GM12891 (cell line): ENCODE results near the gene CALML3.

Experiments
- DNase-seq: peaks from one replicate; pipeline ENCODE4 v3.0.0; 2011; ENCODE audit warnings: low spot score; ENCODE audit not compliant: insufficient read length
- FAIRE-seq: peaks from 2 replicates; lab custom pipeline; 2011; peaks lifted over from hg19 to GRCh38; lab: Jason Lieb, UNC
- PAX5 ChIP-seq: IDR thresholded peaks from 2 replicates; pipeline ENCODE4 v1.6.1; 2011; ENCODE audit warnings: low read length, moderate library complexity, mild to moderate bottlenecking; ENCODE audit not compliant: insufficient read depth, severe bottlenecking
- POLR2A ChIP-seq: IDR thresholded peaks from 2 replicates; pipeline ENCODE4 v1.6.1; 2011; ENCODE audit warnings: low read depth, low read length, control low read depth
- POLR2AphosphoS5 ChIP-seq: IDR thresholded peaks from 2 replicates; pipeline ENCODE4 v1.6.1; 2011; ENCODE audit warnings: low read depth, low read length, control low read depth
- POU2F2 ChIP-seq: IDR thresholded peaks from 2 replicates; pipeline ENCODE4 v1.6.1; 2011; ENCODE audit warnings: low read depth, mild to moderate bottlenecking, control low read depth, low read length, moderate library complexity
- SPI1 ChIP-seq: IDR thresholded peaks from 2 replicates; pipeline ENCODE4 v1.6.1; 2011; ENCODE audit warnings: low read depth, low read length, control low read depth
- TAF1 ChIP-seq: IDR thresholded peaks from 2 replicates; pipeline ENCODE4 v1.6.1; 2011; ENCODE audit warnings: low read depth, low read length, control low read depth

CALML3 gene

GRCh38 chr10:5491477-5491876, 33.3 kb upstream of the CALML3 start:
- FAIRE-seq (no peak), DNase-seq (no peak)
- TF ChIP-seq PAX5 (no peak), TAF1 (no peak), POU2F2 (no peak), POLR2A (no peak), POLR2AphosphoS5 (no peak), SPI1 (no peak)

- no peak for TF ChIP-seq POU2F2
- TF ChIP-seq POLR2AphosphoS5: no peak
- no peak for TF ChIP-seq PAX5
- TF ChIP-seq SPI1: no peak
- no peak for TF ChIP-seq POLR2A
- no peak for TF ChIP-seq TAF1
- FAIRE-seq: no peak
- no peak for DNase-seq
Measured at GRCh38 chr10:5492322-5492855, 32.4 kb upstream of the CALML3 start.

GRCh38 chr10:5492929-5493576, 31.7 kb upstream of the CALML3 start:
- FAIRE-seq: no peak
- no peak for DNase-seq
- TF ChIP-seq SPI1 (no peak), POLR2AphosphoS5 (no peak), TAF1 (no peak)

GRCh38 chr10:5493691-5494090, 31.1 kb upstream of the CALML3 start:
- no peak for FAIRE-seq
- TF ChIP-seq TAF1 (no peak), POLR2AphosphoS5 (no peak), POLR2A (no peak), SPI1 (no peak), POU2F2 (no peak), PAX5 (no peak)
- DNase-seq: no peak

GRCh38 chr10:5494611-5495010, 30.1 kb upstream of the CALML3 start:
- FAIRE-seq: no peak
- no peak for TF ChIP-seq POLR2AphosphoS5
- no peak for TF ChIP-seq POLR2A
- no peak for DNase-seq

GRCh38 chr10:5496261-5497250, 28.2 kb upstream of the CALML3 start:
- DNase-seq (no peak), FAIRE-seq (no peak)
- TF ChIP-seq TAF1 (no peak), POLR2AphosphoS5 (no peak), POLR2A (no peak), SPI1 (no peak), POU2F2 (no peak), PAX5 (no peak)

GRCh38 chr10:5497289-5497688, 27.5 kb upstream of the CALML3 start:
- TF ChIP-seq POLR2A (no peak), TAF1 (no peak), POLR2AphosphoS5 (no peak), POU2F2 (no peak), PAX5 (no peak), SPI1 (no peak)
- DNase-seq (no peak), FAIRE-seq (no peak)

- FAIRE-seq: peak; percentile 84
- DNase-seq: no peak
- no peak for TF ChIP-seq POLR2AphosphoS5
- TF ChIP-seq POLR2A: no peak
Measured at GRCh38 chr10:5497948-5498730, 26.6 kb upstream of the CALML3 start.

- TF ChIP-seq POU2F2: no peak
- no peak for TF ChIP-seq POLR2AphosphoS5
- TF ChIP-seq POLR2A: no peak
- TF ChIP-seq TAF1: no peak
- TF ChIP-seq PAX5: no peak
- TF ChIP-seq SPI1: no peak
- FAIRE-seq: no peak
Measured at GRCh38 chr10:5498791-5499492, 25.8 kb upstream of the CALML3 start.

More at GRCh38 chr10:5498791-5499492, 25.8 kb upstream of the CALML3 start:
- DNase-seq: no peak
